Measurements from ENCODE around the gene NOP16.

Gene NOP16

GRCh38 chr5:176384366-176384930, 4.0 kb downstream of the NOP16 start:
- no peak for DNase-seq

- DNase-seq: no peak
These were observed 4.4 kb downstream of the NOP16 start for GRCh38 chr5:176383961-176384360.

GRCh38 chr5:176383248-176383905, 5.0 kb downstream of the NOP16 start:
- no peak for DNase-seq

GRCh38 chr5:176382721-176383120, 5.7 kb downstream of the NOP16 start:
- no peak for DNase-seq

GRCh38 chr5:176381979-176382378, 6.4 kb downstream of the NOP16 start:
- no peak for DNase-seq

GRCh38 chr5:176381423-176381822, 7.0 kb downstream of the NOP16 start:
- DNase-seq: no peak

GRCh38 chr5:176379881-176380280, 8.5 kb downstream of the NOP16 start:
- no peak for DNase-seq

GRCh38 chr5:176373100-176373818, 15.1 kb downstream of the NOP16 start:
- DNase-seq: no peak

- no peak for DNase-seq
These were observed 16.5 kb downstream of the NOP16 start for GRCh38 chr5:176371621-176372539.

GRCh38 chr5:176369934-176370711, 18.3 kb downstream of the NOP16 start:
- no peak for DNase-seq

- no peak for DNase-seq
These were observed 19.7 kb downstream of the NOP16 start for GRCh38 chr5:176368726-176369125.

GRCh38 chr5:176366232-176366894, 22.0 kb downstream of the NOP16 start:
- no peak for DNase-seq

- DNase-seq: no peak
These were observed 22.8 kb downstream of the NOP16 start, which contains the start of gene ARL10 for GRCh38 chr5:176365351-176366231. ARL10 (plus strand) TSS chr5:176365487; CDS start chr5:176365564, 77 bp downstream.

GRCh38 chr5:176364765-176365350, 23.5 kb downstream of the NOP16 start:
- DNase-seq: no peak

- no peak for DNase-seq
These were observed 26.2 kb downstream of the NOP16 start for GRCh38 chr5:176362233-176362490.

GRCh38 chr5:176361437-176362232, 26.8 kb downstream of the NOP16 start, which contains the start of gene KIAA1191:
KIAA1191 (minus strand) TSS chr5:176361764; CDS start chr5:176359508, 2,256 bp downstream.
- peak; percentile 81 for DNase-seq

GRCh38 chr5:176360894-176361436, 27.4 kb downstream of the NOP16 start:
- DNase-seq: no peak

GRCh38 chr5:176359658-176360057, 28.7 kb downstream of the NOP16 start:
- no peak for DNase-seq

GRCh38 chr5:176356179-176356566, 32.2 kb downstream of the NOP16 start:
- DNase-seq: no peak
